Neuronal stem cell (in vitro differentiated cells): Measurements from ENCODE around the gene TSHZ2.

Experiments used
- DNase-seq: peaks from one replicate; pipeline ENCODE4 v3.0.0-alpha.2; 2013; ENCODE audit warnings: low spot score
- H2AFZ ChIP-seq: one replicate; pipeline ENCODE4 v1.6.1; 2013; ENCODE audit warnings: mild to moderate bottlenecking, low read length, inconsistent platforms
- H2AK5ac ChIP-seq: 2 replicates; pipeline ENCODE4 v1.6.1; 2013; ENCODE audit warnings: low read depth, mild to moderate bottlenecking, inconsistent platforms, low read length, moderate library complexity, mixed read lengths
- H2BK120ac ChIP-seq: 2 replicates; pipeline ENCODE4 v1.6.1; 2013; ENCODE audit warnings: low read depth, mild to moderate bottlenecking, inconsistent platforms, low read length, moderate library complexity, mixed read lengths
- H2BK12ac ChIP-seq: one replicate; pipeline ENCODE4 v1.6.1; 2013; ENCODE audit warnings: low read length, inconsistent platforms
- H2BK15ac ChIP-seq: 2 replicates; pipeline ENCODE4 v1.6.1; 2013; ENCODE audit warnings: mild to moderate bottlenecking, low read length, inconsistent platforms, mixed read lengths
- H2BK5ac ChIP-seq: one replicate; pipeline ENCODE4 v1.6.1; 2013; ENCODE audit warnings: inconsistent platforms, mild to moderate bottlenecking, low read length, moderate library complexity
- H3K14ac ChIP-seq: one replicate; pipeline ENCODE4 v1.6.1; 2013; ENCODE audit warnings: low read length, inconsistent platforms
- H3K18ac ChIP-seq: 2 replicates; pipeline ENCODE4 v1.6.1; 2013; ENCODE audit warnings: low read length, inconsistent platforms
- H3K23ac ChIP-seq: 2 replicates; pipeline ENCODE4 v1.6.1; 2013; ENCODE audit warnings: low read depth, mild to moderate bottlenecking, mixed read lengths, low read length, inconsistent platforms; ENCODE audit not compliant: poor library complexity
- H3K27ac ChIP-seq: replicated peaks from 3 replicates; pipeline ENCODE4 v1.5.1; 2013; ENCODE audit warnings: low read length, inconsistent platforms
- H3K27me3 ChIP-seq, 3 experiments: 2 replicates each; pipeline ENCODE4 v1.6.1; 2013; ENCODE audit warnings: low read length in 3 of 3, mild to moderate bottlenecking in 2 of 3, inconsistent platforms in 1 of 3, low read depth in 1 of 3, mixed read lengths in 1 of 3, moderate library complexity in 1 of 3; ENCODE audit not compliant: control insufficient read depth in 3 of 3, insufficient read depth in 3 of 3
- H3K36me3 ChIP-seq, 2 donors: replicated peaks in 1 of 2; 2 replicates each; pipeline ENCODE4 v1.6.1; 2013; ENCODE audit warnings: low read length in 2 of 2; ENCODE audit not compliant: control insufficient read depth in 2 of 2, insufficient read depth in 2 of 2
- H3K4ac ChIP-seq: 2 replicates; pipeline ENCODE4 v1.6.1; 2013; ENCODE audit warnings: inconsistent platforms, mild to moderate bottlenecking, low read length, moderate library complexity
- H3K4me1 ChIP-seq, 2 donors: 1 replicate in 1 of 2; 2 replicates in 1 of 2; pipeline ENCODE4 v1.6.1; 2013; ENCODE audit warnings: low read length in 2 of 2, low read depth in 1 of 2; ENCODE audit not compliant: control insufficient read depth in 2 of 2, insufficient read depth in 1 of 2
- H3K4me2 ChIP-seq: one replicate; pipeline ENCODE4 v1.6.1; 2013; ENCODE audit warnings: mild to moderate bottlenecking, low read length, inconsistent platforms; ENCODE audit not compliant: insufficient read depth, poor library complexity, severe bottlenecking
- H3K4me3 ChIP-seq, 2 donors: 2 replicates each; pipeline ENCODE4 v1.5.1; 2013; ENCODE audit warnings: low read length in 2 of 2, mild to moderate bottlenecking in 2 of 2, inconsistent platforms in 1 of 2, moderate library complexity in 1 of 2
- H3K79me1 ChIP-seq: one replicate; pipeline ENCODE4 v1.6.1; 2013; ENCODE audit warnings: low read depth, mild to moderate bottlenecking, inconsistent platforms, low read length, moderate library complexity
- H3K9ac ChIP-seq: one replicate; pipeline ENCODE4 v1.6.1; 2013; ENCODE audit warnings: mild to moderate bottlenecking, low read depth, low read length, inconsistent platforms; ENCODE audit not compliant: poor library complexity
- H3K9me3 ChIP-seq, 2 donors: replicated peaks in 1 of 2; 2 replicates each; pipeline versions ENCODE3 to v1.6.1; 2013; ENCODE audit warnings: low read length in 2 of 2, mild to moderate bottlenecking in 2 of 2, inconsistent platforms in 1 of 2, low read depth in 1 of 2, mixed read lengths in 1 of 2, moderate library complexity in 1 of 2; ENCODE audit not compliant: control insufficient read depth in 2 of 2, insufficient read depth in 1 of 2
- H4K8ac ChIP-seq: one replicate; pipeline ENCODE4 v1.6.1; 2013; ENCODE audit warnings: low read depth, mild to moderate bottlenecking, inconsistent platforms, low read length, moderate library complexity
- H4K91ac ChIP-seq: one replicate; pipeline ENCODE4 v1.6.1; 2013; ENCODE audit warnings: low read length, low read depth, mild to moderate bottlenecking, inconsistent platforms; ENCODE audit not compliant: poor library complexity
- WGBS, 2 donors: extraction: QIAGEN DNeasy Blood & Tissue Kit; methylation state at CpG; one replicate each; pipeline ENCODE4 v1.1.7; 2013; ENCODE audit warnings: missing lambda C conversion rate in 2 of 2, mixed read lengths in 1 of 2; ENCODE audit not compliant: insufficient read length in 2 of 2, insufficient replicate concordance in 1 of 2; ENCODE audit errors: extremely low coverage in 2 of 2; 5-methylcytosine and 5-hydroxymethylcytosine counted together

TSHZ2 gene

DNA sequence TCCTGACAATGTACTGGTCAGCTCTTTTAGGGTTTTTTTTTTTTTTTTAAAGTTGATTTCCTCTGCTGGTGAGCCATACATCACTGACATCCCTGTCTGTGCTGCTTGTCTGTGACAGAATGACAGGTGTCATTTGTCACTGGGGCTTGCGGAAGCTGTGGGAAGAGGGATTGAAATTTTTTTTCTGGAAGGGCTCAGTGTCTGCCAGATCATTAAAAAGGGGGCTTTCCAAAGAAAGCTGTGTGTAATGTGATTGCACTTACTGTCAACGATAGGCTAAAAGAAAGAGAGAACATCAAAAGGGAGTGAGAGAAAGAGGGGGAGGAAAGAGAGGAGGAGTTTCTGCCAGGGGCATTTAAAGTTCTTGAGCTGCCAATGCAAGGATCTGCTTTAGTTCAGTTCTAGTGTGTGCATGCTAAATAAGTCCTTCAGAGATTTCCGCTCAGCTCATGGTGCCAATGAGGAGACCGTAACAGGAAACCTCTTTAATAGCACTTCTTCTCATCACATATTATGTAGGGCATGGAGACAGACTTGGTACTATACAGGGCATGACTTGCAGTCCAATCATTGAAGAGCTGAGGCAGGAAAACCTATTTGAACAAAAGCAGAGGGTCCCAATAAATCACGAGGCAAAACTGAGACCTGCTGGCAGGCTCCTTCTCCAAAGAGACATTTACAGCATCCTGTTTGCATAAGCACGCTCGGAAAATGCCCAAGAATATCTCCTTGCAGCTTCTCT, 177.2 kb downstream of the TSHZ2 start:
- H4K8ac ChIP-seq, result no peak overlapping the region
- H3K27ac ChIP-seq, result no peak overlapping the region
- H3K79me1 ChIP-seq, result no peaks in the 10 kb centered on the region
- H2BK5ac ChIP-seq, result no peak overlapping the region
- H3K9me3 ChIP-seq, result no peaks in the 10 kb centered on the region
- H4K91ac ChIP-seq, result no peak overlapping the region
- no peak overlapping the region for H2BK12ac ChIP-seq
- H3K18ac ChIP-seq, result no peak overlapping the region
- no peak overlapping the region for H3K9ac ChIP-seq
- H2BK15ac ChIP-seq, result no peak overlapping the region
- WGBS, 2 donors, result no CpG with 5 or more reads among the region's 7 CpGs
- no peak overlapping the region for H2BK120ac ChIP-seq
- H3K36me3 ChIP-seq, result no peaks in the 10 kb centered on the region
- H3K4ac ChIP-seq, result no peak overlapping the region
- no peak overlapping the region for H2AFZ ChIP-seq
- H3K27me3 ChIP-seq, result peaks cover 0 to 2% (median 0%) of the 10 kb centered on the region in 3 experiments
- H3K4me1 ChIP-seq, result peaks cover 10% of the 10 kb centered on the region in 2 donors
- H3K23ac ChIP-seq, result no peak overlapping the region
- H3K4me2 ChIP-seq, result no peak overlapping the region
- no peak overlapping the region for H3K4me3 ChIP-seq
- no peak overlapping the region for H2AK5ac ChIP-seq
- DNase-seq, result no peak
- H3K14ac ChIP-seq, result no peak overlapping the region

DNA sequence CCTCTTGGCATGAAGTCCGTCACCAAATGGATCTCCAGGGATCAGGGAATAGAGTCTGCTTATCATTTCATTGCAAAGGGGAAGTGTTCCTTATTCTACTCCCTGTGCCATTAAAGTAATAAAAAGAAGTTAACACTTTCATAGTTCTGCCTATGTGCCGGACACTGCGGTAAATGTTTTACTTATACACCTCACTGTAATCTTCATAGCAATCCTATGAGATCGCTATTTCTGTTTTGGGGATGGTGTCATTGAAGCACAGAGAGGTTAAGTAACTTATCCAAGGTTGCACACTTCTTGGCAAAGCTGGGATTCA, 177.7 kb downstream of the TSHZ2 start:
- H3K27ac ChIP-seq, result no peak overlapping the region
- DNase-seq, result no peak
- no peak overlapping the region for H3K9ac ChIP-seq
- no peak overlapping the region for H2AFZ ChIP-seq
- H3K9me3 ChIP-seq, result no peaks in the 10 kb centered on the region
- no peak overlapping the region for H2BK12ac ChIP-seq
- no peak overlapping the region for H3K23ac ChIP-seq
- H3K27me3 ChIP-seq, result peaks cover 0 to 2% (median 0%) of the 10 kb centered on the region in 3 experiments
- H3K18ac ChIP-seq, result no peak overlapping the region
- no peak overlapping the region for H4K8ac ChIP-seq
- WGBS, 2 donors, result no CpG with 5 or more reads among the region's 4 CpGs
- H2BK15ac ChIP-seq, result no peak overlapping the region
- H3K4me1 ChIP-seq, result peaks cover 10% of the 10 kb centered on the region in 2 donors
- no peak overlapping the region for H2BK120ac ChIP-seq
- no peaks in the 10 kb centered on the region for H3K36me3 ChIP-seq
- no peak overlapping the region for H3K4ac ChIP-seq
- H3K79me1 ChIP-seq, result no peaks in the 10 kb centered on the region
- H3K4me3 ChIP-seq, result no peak overlapping the region
- H3K14ac ChIP-seq, result no peak overlapping the region
- no peak overlapping the region for H3K4me2 ChIP-seq
- no peak overlapping the region for H2AK5ac ChIP-seq
- no peak overlapping the region for H2BK5ac ChIP-seq
- H4K91ac ChIP-seq, result no peak overlapping the region

DNA sequence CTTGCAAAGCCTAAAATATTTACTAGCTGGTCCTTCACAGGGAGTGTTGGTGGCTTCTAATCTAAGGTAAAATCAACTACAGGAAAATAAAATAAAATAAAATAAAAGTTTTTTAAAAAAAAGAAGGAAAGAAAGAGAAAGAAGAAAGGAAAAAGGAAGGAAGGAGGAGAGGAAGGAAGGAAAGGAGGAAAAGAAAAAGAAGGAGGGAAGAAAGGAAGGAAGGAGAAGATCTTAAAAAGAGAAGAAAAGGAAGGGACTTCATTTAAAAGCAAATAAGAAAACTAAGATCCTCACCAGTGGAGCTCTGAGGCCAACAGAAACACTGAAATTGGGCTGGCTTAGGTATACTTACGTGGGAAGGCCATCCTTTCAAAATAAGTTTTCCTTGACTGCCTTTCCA, 178.4 kb downstream of the TSHZ2 start:
- Histone ChIP-seq H3K9ac (no peak overlapping the region), H3K4me3 (no peak overlapping the region)
- no CpG with 5 or more reads among the region's 1 CpG for WGBS, 2 donors

DNA sequence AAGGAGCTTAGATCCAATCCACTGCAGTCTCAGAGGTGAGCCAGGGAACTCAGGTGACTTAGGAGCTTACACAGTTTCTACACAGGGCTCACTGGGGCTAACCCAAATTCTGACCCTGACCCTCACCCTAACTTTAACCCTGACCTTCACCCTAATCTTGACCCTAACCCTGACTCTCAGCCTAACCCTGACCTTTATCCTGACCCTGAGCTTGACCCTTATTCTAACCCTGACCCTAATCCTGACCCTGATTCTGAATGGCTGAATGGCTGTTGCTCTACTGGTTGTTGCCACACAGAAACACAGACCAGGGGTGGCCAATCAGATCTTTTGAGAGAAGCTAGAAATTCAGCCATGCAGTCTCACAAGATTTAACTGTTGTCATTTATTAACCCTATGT, 180.1 kb downstream of the TSHZ2 start:
- Histone ChIP-seq H3K4me1 (peaks cover 10% of the 10 kb centered on the region in 2 donors), H3K23ac (no peak overlapping the region), H3K27ac (no peak overlapping the region), H2BK5ac (no peak overlapping the region), H2BK120ac (no peak overlapping the region), H3K9ac (no peak overlapping the region), H4K91ac (no peak overlapping the region), H3K4ac (no peak overlapping the region), H3K27me3 (peaks cover 0 to 2% (median 0%) of the 10 kb centered on the region in 3 experiments), H3K4me2 (no peak overlapping the region), H4K8ac (no peak overlapping the region), H3K18ac (no peak overlapping the region), H3K4me3 (no peak overlapping the region), H3K79me1 (no peaks in the 10 kb centered on the region), H2AFZ (no peak overlapping the region), H2BK15ac (no peak overlapping the region), H2BK12ac (no peak overlapping the region), H3K36me3 (no peaks in the 10 kb centered on the region), H3K14ac (no peak overlapping the region), H2AK5ac (no peak overlapping the region), H3K9me3 (no peaks in the 10 kb centered on the region)
- DNase-seq, result no peak

More for the DNA sequence above, 178.4 kb downstream of the TSHZ2 start:
- Histone ChIP-seq H2AK5ac (no peak overlapping the region), H3K4me1 (peaks cover 10% of the 10 kb centered on the region in 2 donors), H3K27me3 (peaks cover 0 to 2% (median 0%) of the 10 kb centered on the region in 3 experiments), H3K23ac (no peak overlapping the region), H2AFZ (no peak overlapping the region), H3K4ac (no peak overlapping the region), H2BK120ac (no peak overlapping the region), H3K36me3 (no peaks in the 10 kb centered on the region), H2BK5ac (no peak overlapping the region), H3K9me3 (no peaks in the 10 kb centered on the region), H3K4me2 (no peak overlapping the region), H3K18ac (no peak overlapping the region), H2BK15ac (no peak overlapping the region), H3K27ac (no peak overlapping the region), H2BK12ac (no peak overlapping the region), H4K8ac (no peak overlapping the region), H3K79me1 (no peaks in the 10 kb centered on the region), H4K91ac (no peak overlapping the region), H3K14ac (no peak overlapping the region)
- no peak for DNase-seq
